Activated T-cell treated with anti-CD3 and anti-CD28 coated beads, Interleukin-2, amount 50 U/mL, for 1 hour (primary cell): ENCODE data around the gene TNFRSF18.
"Not testable (repeated sequence)": the region's sequence is repeated elsewhere in the genome, so short reads cannot be mapped to it uniquely, and the experiment has no call there.

Experiments used
- DNase-seq: peaks from one replicate; pipeline ENCODE4 v3.0.0-alpha.2; 2020

TNFRSF18 gene

GRCh38 chr1:1206376-1206965 is at the start of gene TNFRSF18:
Gene TNFRSF18 (minus strand): TSS chr1:1206592. CDS start chr1:1206571, 21 bp downstream.
- DNase-seq, result peak; percentile 66

- no peak for DNase-seq
These were observed 49.2 kb upstream of the TNFRSF18 start for GRCh38 chr1:1255611-1256010.

- no peak for DNase-seq
These were observed 48.7 kb upstream of the TNFRSF18 start for GRCh38 chr1:1255078-1255477.

GRCh38 chr1:1254667-1254998 is 48.2 kb upstream of the TNFRSF18 start:
- no peak for DNase-seq

- DNase-seq, result no peak
These were observed 47.7 kb upstream of the TNFRSF18 start for GRCh38 chr1:1253972-1254666.

- DNase-seq, result no peak
These were observed 46.9 kb upstream of the TNFRSF18 start for GRCh38 chr1:1253314-1253713.

GRCh38 chr1:1250786-1251284 is 44.4 kb upstream of the TNFRSF18 start:
- DNase-seq, result peak; percentile 75

- DNase-seq, result not testable (repeated sequence)
These were observed 41.9 kb upstream of the TNFRSF18 start for GRCh38 chr1:1248009-1248913.

- DNase-seq, result no peak
These were observed 41.0 kb upstream of the TNFRSF18 start for GRCh38 chr1:1247341-1247913.

GRCh38 chr1:1246577-1247340 is 40.4 kb upstream of the TNFRSF18 start, which contains the start of gene C1QTNF12:
Gene C1QTNF12 (minus strand): TSS chr1:1246722. CDS start chr1:1246690, 32 bp downstream.
- no peak for DNase-seq

- DNase-seq, result no peak
These were observed 39.6 kb upstream of the TNFRSF18 start for GRCh38 chr1:1245817-1246576.

GRCh38 chr1:1245178-1245816 is 38.9 kb upstream of the TNFRSF18 start:
- DNase-seq, result no peak

- DNase-seq, result no peak
These were observed 37.9 kb upstream of the TNFRSF18 start for GRCh38 chr1:1244192-1244811.

- DNase-seq, result no peak
These were observed 37.4 kb upstream of the TNFRSF18 start for GRCh38 chr1:1243807-1244191.

GRCh38 chr1:1243266-1243660 is 36.9 kb upstream of the TNFRSF18 start:
- no peak for DNase-seq

- DNase-seq, result no peak
These were observed 36.3 kb upstream of the TNFRSF18 start for GRCh38 chr1:1242461-1243265.

GRCh38 chr1:1241588-1242219 is 35.3 kb upstream of the TNFRSF18 start:
- no peak for DNase-seq

GRCh38 chr1:1240822-1241587 is 34.6 kb upstream of the TNFRSF18 start:
- no peak for DNase-seq
